GM23338 (cell line): ENCODE measurements around the gene MTA1. TPM values are rescaled to one million over a fixed set of nuclear protein-coding genes. Genes with fewer than 3 reads are reported as not detected.

Experiments used
- ATAC-seq: fragments of 200-7000 bp; cut with Tn5 transposase; 3 replicates; pipeline ENCODE4 v1.9.1; 2020
- DNase-seq: peaks from one replicate; pipeline ENCODE4 v3.0.0-alpha.2; 2015; ENCODE audit warnings: low spot score
- H2AFZ ChIP-seq: fragments of 200-600 bp; sonication (generic); 2 replicates; pipeline ENCODE4 v1.8.0; 2016; ENCODE audit warnings: antibody characterized with exemption, mild to moderate bottlenecking, moderate library complexity
- H3F3A ChIP-seq: fragments of 200-600 bp; sonication (generic); replicated peaks from 2 replicates; pipeline ENCODE4 v1.8.0; 2017; ENCODE audit warnings: antibody characterized with exemption, mixed run types, low read depth
- H3K27ac ChIP-seq: fragments of 200-600 bp; sonication (generic); 2 replicates; pipeline ENCODE4 v1.6.1; 2016; ENCODE audit warnings: low read depth
- H3K27me3 ChIP-seq: fragments of 200-600 bp; sonication (generic); 2 replicates; pipeline ENCODE4 v1.8.0; 2016; ENCODE audit warnings: mild to moderate bottlenecking, mixed run types, moderate library complexity; ENCODE audit not compliant: insufficient read depth
- H3K36me3 ChIP-seq: fragments of 200-600 bp; sonication (generic); 2 replicates; pipeline ENCODE4 v1.8.0; 2016; ENCODE audit warnings: mild to moderate bottlenecking; ENCODE audit not compliant: insufficient read depth
- H3K4me1 ChIP-seq: fragments of 200-600 bp; sonication (generic); 2 replicates; pipeline ENCODE4 v1.8.0; 2016; ENCODE audit warnings: mild to moderate bottlenecking, moderate library complexity; ENCODE audit not compliant: insufficient read depth
- H3K4me2 ChIP-seq: fragments of 200-600 bp; sonication (generic); 2 replicates; pipeline ENCODE4 v1.7.1; 2017; ENCODE audit warnings: mixed run types
- H3K4me3 ChIP-seq: fragments of 200-600 bp; sonication (generic); 2 replicates; pipeline ENCODE4 v1.6.1; 2016; ENCODE audit warnings: mixed run types
- H3K79me2 ChIP-seq: fragments of 200-600 bp; sonication (generic); replicated peaks from 2 replicates; pipeline ENCODE4 v1.8.0; 2017; ENCODE audit warnings: mild to moderate bottlenecking; ENCODE audit not compliant: insufficient read depth
- H3K9me2 ChIP-seq: fragments of 200-600 bp; sonication (generic); 2 replicates; pipeline ENCODE4 v1.8.0; 2017; ENCODE audit not compliant: insufficient read depth
- H4K20me1 ChIP-seq: fragments of 200-600 bp; sonication (generic); replicated peaks from 2 replicates; pipeline ENCODE4 v1.8.0; 2017; ENCODE audit warnings: mild to moderate bottlenecking; ENCODE audit not compliant: insufficient read depth
- H3K27ac Mint-ChIP-seq: 2 replicates; pipeline ENCODE4 v1.8.0; 2020; ENCODE audit warnings: inconsistent platforms, mild to moderate bottlenecking, moderate library complexity, mixed read lengths
- H3K27me3 Mint-ChIP-seq: 3 replicates; pipeline ENCODE4 v1.8.0; 2022; ENCODE audit warnings: low read depth, mild to moderate bottlenecking, moderate library complexity, mixed read lengths, inconsistent platforms; ENCODE audit not compliant: insufficient read depth, poor library complexity
- H3K36me3 Mint-ChIP-seq: 3 replicates; pipeline ENCODE4 v1.8.0; 2021; ENCODE audit warnings: low read depth, mild to moderate bottlenecking, inconsistent platforms, moderate library complexity, mixed read lengths
- H3K4me1 Mint-ChIP-seq: 3 replicates; pipeline ENCODE4 v1.8.0; 2020; ENCODE audit warnings: mild to moderate bottlenecking, inconsistent platforms, mixed read lengths
- H3K4me3 Mint-ChIP-seq: 3 replicates; pipeline ENCODE4 v1.8.0; 2021; ENCODE audit warnings: moderate library complexity, mild to moderate bottlenecking, inconsistent platforms, mixed read lengths
- H3K9me3 Mint-ChIP-seq: 3 replicates; pipeline ENCODE4 v1.8.0; 2020; ENCODE audit warnings: moderate library complexity, mild to moderate bottlenecking, inconsistent platforms, mixed read lengths
- CREB1 ChIP-seq: fragments of 250-450 bp; sonication (Bioruptor Pico); IDR thresholded peaks from 2 replicates; pipeline ENCODE4 v1.5.0; 2020; ENCODE audit warnings: low read depth, mild to moderate bottlenecking, moderate library complexity
- EZH2 ChIP-seq: fragments of 200-600 bp; sonication (generic); IDR thresholded peaks from one replicate; pipeline ENCODE4 v1.8.0; 2017; ENCODE audit warnings: antibody characterized with exemption, mild to moderate bottlenecking, low read depth; ENCODE audit not compliant: unreplicated experiment
- POLR2AphosphoS5 ChIP-seq: IDR thresholded peaks from 2 replicates; pipeline ENCODE4 v1.6.1; 2016; ENCODE audit warnings: antibody characterized with exemption, low read depth
- STAT1 ChIP-seq: IDR thresholded peaks from one replicate; pipeline ENCODE4 v1.6.1; 2016; ENCODE audit warnings: antibody characterized with exemption; ENCODE audit not compliant: unreplicated experiment
- polyA plus RNA-seq: library from polyadenylated mRNA; unstranded; fragments of >200 nt; fragmentation: Nextera tagmentation; extraction: Ambion mirVana; gene quantifications from 2 replicates; pipeline ENCODE4 v1.2.1, GENCODE V29; 2016
- total RNA-seq: library from RNA; depleted of rRNA; stranded (reverse); fragments of >200 nt; shearing (Covaris generic); gene quantifications from 2 replicates; pipeline ENCODE4 v1.2.3, GENCODE V29; 2014
- TF ChIP-seq, protein P1 (sequence below): IDR thresholded peaks from 2 replicates; pipeline ENCODE4 v1.6.1; 2016; ENCODE audit warnings: antibody characterized with exemption

The MTA1 gene
- total and polyA plus RNA-seq, 2 experiments from 2014 or later, result 53.3 to 126 TPM

- H3K27me3 Mint-ChIP-seq, result peaks cover 19% of the 10 kb centered on the region
- no peak overlapping the region for H3K27ac Mint-ChIP-seq
- no peak for TF ChIP-seq CREB1
- TF ChIP-seq, protein P1, sequence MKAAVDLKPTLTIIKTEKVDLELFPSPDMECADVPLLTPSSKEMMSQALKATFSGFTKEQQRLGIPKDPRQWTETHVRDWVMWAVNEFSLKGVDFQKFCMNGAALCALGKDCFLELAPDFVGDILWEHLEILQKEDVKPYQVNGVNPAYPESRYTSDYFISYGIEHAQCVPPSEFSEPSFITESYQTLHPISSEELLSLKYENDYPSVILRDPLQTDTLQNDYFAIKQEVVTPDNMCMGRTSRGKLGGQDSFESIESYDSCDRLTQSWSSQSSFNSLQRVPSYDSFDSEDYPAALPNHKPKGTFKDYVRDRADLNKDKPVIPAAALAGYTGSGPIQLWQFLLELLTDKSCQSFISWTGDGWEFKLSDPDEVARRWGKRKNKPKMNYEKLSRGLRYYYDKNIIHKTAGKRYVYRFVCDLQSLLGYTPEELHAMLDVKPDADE, result no peak
- H3K27ac ChIP-seq, result 0 out of 2 replicates have a peak overlapping the region, but pooled peaks have one; percentile 32
- peaks cover under 1% of the 10 kb centered on the region; the same call in 1 of the 2 replicates for H3F3A ChIP-seq
- H3K4me2 ChIP-seq, result no peak overlapping the region
- no peak overlapping the region for H2AFZ ChIP-seq
- H3K4me1 Mint-ChIP-seq, result peaks cover 5% of the 10 kb centered on the region
- H3K36me3 ChIP-seq, result peaks cover 3% of the 10 kb centered on the region; the same call in 1 of the 2 replicates
- peaks cover 2% of the 10 kb centered on the region; the same call in 1 of the 2 replicates for H3K4me1 ChIP-seq
- no peaks in the 10 kb centered on the region for H3K27me3 ChIP-seq
- H3K4me3 ChIP-seq, result no peak overlapping the region
- peaks cover 37% of the 10 kb centered on the region for H3K36me3 Mint-ChIP-seq
- no peaks in the 10 kb centered on the region for H3K79me2 ChIP-seq
- H3K9me3 Mint-ChIP-seq, result no peaks in the 10 kb centered on the region; the same call in 2 of the 3 replicates
- peaks cover 5% of the 10 kb centered on the region; the same call in 1 of the 2 replicates for H4K20me1 ChIP-seq
- no peaks in the 10 kb centered on the region for H3K9me2 ChIP-seq
- ATAC-seq (peak; percentile 43), DNase-seq (no peak)
- no peak overlapping the region for H3K4me3 Mint-ChIP-seq
Measured at GRCh38 chr14:105465209-105466031, 45.8 kb downstream of the MTA1 start.

DNA sequence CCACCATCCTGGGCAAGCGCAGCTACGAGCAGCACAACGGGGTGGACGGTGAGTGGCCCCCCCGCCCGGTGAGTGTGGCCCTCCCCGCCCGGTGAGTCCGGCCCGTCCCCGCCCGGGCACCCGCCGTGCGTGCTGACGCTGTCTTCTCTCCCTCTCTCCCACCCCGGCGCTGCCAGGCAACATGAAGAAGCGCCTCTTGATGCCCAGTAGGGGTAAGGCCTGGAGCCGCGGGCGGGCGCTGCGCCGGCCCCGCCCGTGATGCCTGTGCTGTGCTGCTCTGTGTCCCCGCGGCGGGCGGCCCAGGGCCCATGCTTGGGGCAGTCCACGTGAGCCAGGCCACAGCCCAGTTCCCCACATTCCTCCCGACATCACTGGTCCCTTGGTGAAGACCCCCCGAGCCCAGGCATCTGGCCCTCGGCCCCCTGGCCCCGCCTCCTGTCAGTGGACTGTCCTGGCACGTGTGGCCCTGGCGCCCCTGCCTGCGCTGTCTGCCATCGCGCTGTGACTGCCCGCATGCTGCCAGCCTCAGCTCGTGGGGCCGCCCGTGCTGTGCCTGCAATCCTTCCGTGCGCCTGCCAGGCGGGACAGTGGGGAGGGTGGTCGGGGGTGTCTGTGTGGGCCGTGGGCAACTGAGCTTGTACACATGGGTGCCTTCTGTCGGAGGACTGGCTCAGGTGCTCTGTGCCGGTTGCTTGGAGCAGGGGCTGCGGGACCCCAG, 47.1 kb downstream of the MTA1 start:
- H2AFZ ChIP-seq, result no peak overlapping the region
- Mint-ChIP-seq H3K27ac (no peak overlapping the region; the same call in 1 of the 2 replicates), H3K9me3 (no peaks in the 10 kb centered on the region), H3K27me3 (peaks cover 13% of the 10 kb centered on the region), H3K4me3 (no peak overlapping the region), H3K4me1 (peaks cover 5% of the 10 kb centered on the region), H3K36me3 (peaks cover 24% of the 10 kb centered on the region)
- no peak overlapping the region for H3K4me2 ChIP-seq
- peaks cover 5% of the 10 kb centered on the region; the same call in 1 of the 2 replicates for H4K20me1 ChIP-seq
- no peak for ATAC-seq
- H3K27me3 ChIP-seq, result no peaks in the 10 kb centered on the region
- peaks cover 9% of the 10 kb centered on the region; the same call in 1 of the 2 replicates for H3K4me1 ChIP-seq
- no peak overlapping the region for H3K4me3 ChIP-seq
- TF ChIP-seq EZH2, result no peak
- TF ChIP-seq POLR2AphosphoS5, result no peak
- no peak for TF ChIP-seq STAT1
- TF ChIP-seq, protein P1, result no peak
- H3K27ac ChIP-seq, result no peak overlapping the region
- peaks cover 5% of the 10 kb centered on the region; the same call in 1 of the 2 replicates for H3F3A ChIP-seq
- H3K79me2 ChIP-seq, result no peaks in the 10 kb centered on the region
- no peak for DNase-seq
- H3K36me3 ChIP-seq, result no peaks in the 10 kb centered on the region; the same call in 1 of the 2 replicates
- no peaks in the 10 kb centered on the region for H3K9me2 ChIP-seq
